Fibroblast of pulmonary artery (primary cell): ENCODE measurements around the gene KIRREL3.

ENCODE experiments used
- DNase-seq: peaks from one replicate; pipeline ENCODE4 v3.0.0-alpha.2; 2010; ENCODE audit warnings: low read depth
- H3K4me3 ChIP-seq: replicated peaks from 2 replicates; pipeline ENCODE4 v1.5.1; 2011; ENCODE audit warnings: low read depth, mild to moderate bottlenecking, control low read depth, low read length, moderate library complexity
- TF ChIP-seq, protein P1 (sequence below): IDR thresholded peaks from 2 replicates; pipeline ENCODE4 v1.5.1; 2011; ENCODE audit warnings: mild to moderate bottlenecking, control low read depth, low read length, inconsistent platforms; ENCODE audit errors: missing control alignments

KIRREL3 gene

DNA sequence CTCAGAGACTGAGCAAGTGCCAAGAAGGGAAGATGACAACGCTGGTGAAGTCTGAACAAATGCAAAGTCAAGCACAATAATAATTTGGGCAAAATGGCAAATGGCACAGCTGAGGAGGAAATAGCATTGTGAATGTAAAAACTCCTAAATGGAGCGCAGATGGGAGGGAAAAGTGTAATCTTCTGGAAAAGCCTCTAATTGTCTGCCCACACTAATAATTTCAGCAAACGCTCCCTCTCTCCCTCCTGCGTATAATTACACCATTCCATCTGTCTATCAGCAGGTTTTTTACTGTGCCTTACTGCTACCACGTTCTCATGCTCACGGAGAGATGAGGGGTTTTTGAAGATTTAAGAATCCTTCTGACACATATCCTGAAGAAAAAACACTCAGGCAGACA lies 302.6 kb downstream of the KIRREL3 start:
- TF ChIP-seq, protein P1, sequence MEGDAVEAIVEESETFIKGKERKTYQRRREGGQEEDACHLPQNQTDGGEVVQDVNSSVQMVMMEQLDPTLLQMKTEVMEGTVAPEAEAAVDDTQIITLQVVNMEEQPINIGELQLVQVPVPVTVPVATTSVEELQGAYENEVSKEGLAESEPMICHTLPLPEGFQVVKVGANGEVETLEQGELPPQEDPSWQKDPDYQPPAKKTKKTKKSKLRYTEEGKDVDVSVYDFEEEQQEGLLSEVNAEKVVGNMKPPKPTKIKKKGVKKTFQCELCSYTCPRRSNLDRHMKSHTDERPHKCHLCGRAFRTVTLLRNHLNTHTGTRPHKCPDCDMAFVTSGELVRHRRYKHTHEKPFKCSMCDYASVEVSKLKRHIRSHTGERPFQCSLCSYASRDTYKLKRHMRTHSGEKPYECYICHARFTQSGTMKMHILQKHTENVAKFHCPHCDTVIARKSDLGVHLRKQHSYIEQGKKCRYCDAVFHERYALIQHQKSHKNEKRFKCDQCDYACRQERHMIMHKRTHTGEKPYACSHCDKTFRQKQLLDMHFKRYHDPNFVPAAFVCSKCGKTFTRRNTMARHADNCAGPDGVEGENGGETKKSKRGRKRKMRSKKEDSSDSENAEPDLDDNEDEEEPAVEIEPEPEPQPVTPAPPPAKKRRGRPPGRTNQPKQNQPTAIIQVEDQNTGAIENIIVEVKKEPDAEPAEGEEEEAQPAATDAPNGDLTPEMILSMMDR: no peak
- DNase-seq: no peak
- no peak overlapping the region for H3K4me3 ChIP-seq

DNA sequence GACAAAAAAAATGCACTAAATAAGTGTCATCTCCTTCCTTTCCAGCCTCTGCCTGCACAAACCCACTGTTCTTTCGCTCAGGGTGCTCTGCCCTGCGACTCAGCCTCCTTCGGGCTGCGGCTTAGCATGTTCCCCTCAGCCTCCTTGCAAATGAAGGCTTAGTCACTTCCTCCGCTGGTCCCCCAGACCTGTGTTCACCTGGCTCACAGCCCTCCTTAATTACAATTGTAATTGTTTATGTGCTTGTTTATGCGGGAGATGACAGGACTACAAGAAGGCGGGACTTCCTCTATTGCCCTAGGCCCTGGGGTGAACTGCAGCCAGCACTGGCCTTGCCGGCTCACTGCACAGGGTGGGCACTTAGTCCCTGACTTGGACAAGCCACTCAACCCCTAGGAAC lies 303.6 kb downstream of the KIRREL3 start:
- TF ChIP-seq, protein P1: no peak
- DNase-seq: no peak
- H3K4me3 ChIP-seq: no peak overlapping the region

DNA sequence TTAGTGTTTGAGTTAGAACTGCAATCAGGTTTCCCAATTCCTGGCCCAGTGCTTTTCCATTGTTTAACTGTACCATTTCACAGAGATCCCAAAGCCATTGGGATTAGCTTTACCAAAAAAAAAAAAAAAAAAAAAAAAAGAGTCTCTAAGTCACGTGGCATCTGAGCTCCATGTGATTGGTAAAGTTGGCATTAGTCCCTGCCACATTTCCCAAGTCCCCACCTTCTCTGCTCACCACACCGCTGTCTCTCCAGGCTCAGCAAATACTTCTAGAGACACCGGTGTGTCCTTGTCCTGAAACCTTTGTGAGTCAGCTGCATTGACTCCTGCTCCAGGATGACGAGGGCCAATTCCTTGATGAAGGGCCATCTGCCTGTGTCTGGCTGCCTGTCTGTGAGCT lies 305.3 kb downstream of the KIRREL3 start:
- H3K4me3 ChIP-seq: no peak overlapping the region
- TF ChIP-seq, protein P1: no peak
- DNase-seq: no peak

DNA sequence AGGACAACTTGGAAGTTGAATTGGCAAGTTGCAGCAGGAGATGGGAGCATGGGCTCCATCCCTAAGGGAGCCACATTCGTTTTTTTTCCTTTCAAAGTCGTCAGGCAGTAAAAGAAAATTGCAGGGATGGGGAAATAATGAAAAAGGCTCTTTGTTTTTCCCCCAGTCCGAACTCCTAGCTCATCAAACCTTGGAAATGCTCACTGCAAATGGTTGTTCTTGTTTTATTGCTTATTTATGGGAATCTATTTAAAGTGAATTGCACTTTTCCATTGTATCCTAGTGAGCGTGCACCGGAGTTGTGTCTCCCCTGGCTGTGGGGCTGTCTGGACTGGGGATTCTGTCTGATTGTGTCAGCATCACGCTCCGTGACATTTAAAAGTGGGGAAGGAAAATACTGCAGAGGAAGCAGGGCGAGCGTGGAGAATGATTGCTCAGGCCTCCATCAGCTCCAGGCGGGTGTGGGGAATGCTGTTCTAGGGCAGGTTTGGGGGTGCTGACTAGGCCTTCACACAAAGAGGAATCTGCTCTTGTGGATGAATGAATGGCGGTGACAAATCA lies 306.4 kb downstream of the KIRREL3 start:
- DNase-seq: no peak
- TF ChIP-seq, protein P1: no peak
- H3K4me3 ChIP-seq: no peak overlapping the region

DNA sequence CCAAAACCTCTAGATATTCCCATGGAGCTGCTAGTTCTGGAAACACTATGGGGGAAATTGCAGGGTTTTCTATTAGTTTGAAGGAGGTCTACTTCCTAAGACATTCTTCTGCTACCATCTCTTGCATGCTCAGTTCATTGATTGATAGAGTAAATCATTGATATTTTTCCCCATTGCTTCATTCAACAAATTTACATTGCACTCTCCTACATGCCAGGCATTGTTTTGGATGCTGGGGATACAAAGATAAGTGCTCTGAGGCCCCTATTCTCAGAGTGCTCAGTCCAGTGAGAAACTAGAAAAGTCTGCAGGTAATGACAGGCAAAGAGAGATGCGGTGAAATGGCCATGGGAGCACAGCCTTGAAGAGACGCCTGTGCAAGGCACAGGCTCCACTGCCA lies 313.1 kb downstream of the KIRREL3 start:
- DNase-seq: no peak
- H3K4me3 ChIP-seq: no peak overlapping the region
- TF ChIP-seq, protein P1: no peak

DNA sequence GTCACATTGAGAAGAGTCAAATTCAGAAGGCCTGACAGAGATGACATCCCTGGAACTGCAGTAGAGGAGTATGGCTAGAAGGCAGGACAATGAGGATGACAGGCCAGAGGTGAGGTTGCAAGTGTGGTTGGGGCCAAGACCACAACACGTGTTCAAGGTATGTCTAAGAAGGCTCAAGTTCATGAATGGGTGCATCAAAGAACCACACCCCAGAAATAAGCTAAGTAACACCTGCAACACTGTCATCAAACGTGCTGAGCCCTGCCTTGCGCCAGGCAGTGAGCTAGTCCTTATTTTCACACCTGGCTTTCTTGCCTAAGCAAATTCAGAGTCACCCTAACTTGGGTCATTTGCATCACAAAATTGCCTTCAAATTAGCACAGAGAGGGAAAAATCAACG lies 313.6 kb downstream of the KIRREL3 start:
- DNase-seq: no peak
- no peak overlapping the region for H3K4me3 ChIP-seq
- TF ChIP-seq, protein P1: no peak

DNA sequence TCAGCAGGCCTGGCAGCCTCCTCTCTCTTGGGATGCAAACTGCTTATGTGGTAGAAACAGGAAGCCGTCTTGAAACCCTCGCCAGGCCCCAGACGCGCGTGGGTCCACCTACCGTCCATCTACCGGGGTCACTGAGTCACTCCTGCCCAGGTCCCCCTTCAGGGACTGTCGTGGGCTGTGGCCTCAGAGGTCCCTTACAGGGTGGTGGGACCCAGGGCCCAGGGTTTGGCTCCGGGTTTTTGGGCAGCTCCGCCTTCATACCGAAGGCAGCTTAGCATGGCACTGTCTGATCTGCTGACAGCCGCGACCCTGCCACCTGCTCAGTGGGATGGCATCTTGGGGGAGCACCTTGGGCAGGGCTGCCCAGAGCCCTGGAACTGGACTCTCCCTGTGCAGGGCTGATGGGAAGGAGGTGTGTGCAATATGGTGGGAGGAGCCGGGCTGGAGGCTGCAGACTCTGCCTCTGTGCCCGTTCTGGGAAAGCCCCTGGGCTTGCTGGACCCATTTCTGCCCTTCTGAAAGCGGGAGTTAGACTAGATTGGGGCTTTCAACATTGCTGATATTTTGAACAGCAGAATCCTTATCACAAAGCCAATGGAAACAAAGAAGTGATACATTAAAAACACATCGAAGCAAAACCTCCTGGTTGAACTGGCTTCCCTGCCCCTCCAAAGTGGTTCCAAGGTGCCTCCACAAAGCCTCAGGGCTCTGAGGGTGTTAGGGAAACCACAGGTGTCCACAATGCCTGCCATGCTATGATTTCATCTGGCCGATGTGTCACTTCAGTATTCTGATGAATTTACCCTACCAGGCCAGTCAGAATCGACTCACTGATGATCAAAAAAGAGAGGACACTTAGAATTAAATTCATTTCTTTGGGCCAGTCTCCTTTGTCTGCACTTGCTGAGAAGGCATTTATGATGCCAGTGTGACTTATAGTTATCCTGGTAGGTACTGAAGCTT lies 316.5 kb downstream of the KIRREL3 start:
- DNase-seq: no peak
- H3K4me3 ChIP-seq: no peak overlapping the region
- TF ChIP-seq, protein P1: no peak
